NOMO-1 (cell line): ENCODE measurements around the gene SKAP2.
A peak's percentile ranks its signal among the peaks of the same experiment; 100 is the strongest.
"Not testable (repeated sequence)": the region's sequence is repeated elsewhere in the genome, so short reads cannot be mapped to it uniquely, and the experiment has no call there.

ENCODE experiments used
- DNase-seq, 2 experiments: peaks; one replicate each; lab custom pipeline; 2025; ENCODE audit not compliant: unreplicated experiment in 2 of 2; lab: John Stamatoyannopoulos, UW

The SKAP2 gene

DNA sequence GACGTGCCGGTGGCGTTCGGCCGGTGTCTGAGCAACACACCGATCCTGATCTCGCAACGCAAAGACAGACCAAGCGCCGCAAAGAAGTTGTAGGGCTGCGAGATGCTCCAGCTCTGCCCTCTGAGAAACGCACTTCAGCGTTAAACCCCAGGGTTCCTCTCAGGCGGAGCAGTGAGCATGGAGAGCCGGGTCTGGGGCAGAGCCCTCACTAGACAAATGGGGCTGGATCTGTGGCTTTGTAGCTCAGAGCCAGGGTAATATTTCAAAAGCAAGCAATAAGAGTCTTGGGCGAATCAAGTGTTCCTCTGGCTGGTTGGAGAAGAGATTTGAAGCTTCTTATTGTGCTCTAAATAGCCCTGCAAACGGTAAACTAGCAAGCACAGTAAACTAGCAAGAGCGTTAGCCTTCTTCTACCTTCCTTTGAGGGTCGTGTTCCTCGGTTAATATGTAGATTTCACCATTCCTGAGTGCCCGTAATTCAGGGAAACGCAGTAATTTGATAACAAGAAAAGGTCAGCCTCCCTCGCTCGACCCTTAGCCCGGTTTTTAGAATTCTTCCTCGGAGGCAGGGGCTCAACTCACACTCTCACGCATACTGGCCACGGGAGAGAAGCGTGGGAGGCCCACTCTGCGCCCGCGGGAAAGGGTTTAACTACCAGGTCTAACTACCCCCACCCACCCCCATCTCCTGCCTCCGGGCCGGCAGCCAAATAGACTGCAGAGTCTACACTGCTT, 6.7 kb downstream of the SKAP2 start:
- DNase-seq, result peak in 1 of 2 experiments; percentile 48

DNA sequence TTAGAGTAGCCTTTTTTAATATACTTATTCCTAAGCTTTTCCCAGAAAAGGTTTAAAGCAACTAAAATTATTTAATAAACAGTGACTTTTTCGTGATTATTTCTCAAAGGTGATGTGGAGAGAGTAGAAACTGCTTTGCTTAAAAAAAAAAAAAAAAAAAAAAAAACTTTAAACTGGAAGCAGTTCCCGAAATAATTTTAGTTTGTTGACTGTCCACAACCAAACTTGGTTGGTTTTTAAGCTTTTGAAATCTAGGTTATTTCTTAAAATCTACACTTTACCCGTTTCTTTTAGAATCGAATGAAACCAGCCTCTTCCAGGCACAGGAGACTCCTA, 7.3 kb downstream of the SKAP2 start:
- DNase-seq, result no peak

DNA sequence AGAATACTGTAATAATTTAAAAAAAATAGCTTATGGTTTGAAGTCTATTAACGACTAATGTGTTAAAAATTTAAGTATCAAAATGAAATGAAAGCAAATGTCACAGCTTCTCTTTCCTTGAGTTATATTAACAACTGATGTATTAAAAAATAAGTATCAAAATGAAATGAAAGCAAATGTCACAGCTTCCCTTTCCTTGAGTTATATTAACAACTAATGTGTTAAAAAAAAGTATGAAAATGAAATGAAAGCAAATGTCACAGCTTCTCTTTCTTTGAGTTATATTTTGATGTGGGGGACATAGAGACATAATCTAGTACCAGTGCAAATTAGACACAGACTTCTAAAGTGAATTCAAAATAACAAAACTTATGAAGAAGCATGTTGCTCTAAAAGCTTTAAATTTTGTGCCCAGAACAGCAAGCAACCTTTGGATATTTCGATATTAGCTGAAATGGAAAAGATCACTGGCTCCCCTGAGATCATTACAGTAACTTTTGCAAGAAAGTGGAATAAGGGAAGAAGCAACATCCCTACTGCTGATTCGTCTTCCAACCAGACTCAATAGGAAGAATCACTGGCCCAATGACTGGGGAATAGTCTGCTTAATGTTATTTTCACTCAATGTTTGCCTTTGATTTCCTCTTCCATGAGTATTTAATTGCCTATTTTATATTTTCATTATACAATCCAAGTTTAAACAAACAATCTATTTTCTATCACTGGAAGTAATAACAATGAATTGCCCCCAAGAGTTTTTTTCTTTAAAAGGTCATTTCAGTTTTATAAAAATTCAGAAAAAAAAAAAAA, 8.0 kb downstream of the SKAP2 start:
- DNase-seq, result peak in 1 of 2 experiments; percentile 46

DNA sequence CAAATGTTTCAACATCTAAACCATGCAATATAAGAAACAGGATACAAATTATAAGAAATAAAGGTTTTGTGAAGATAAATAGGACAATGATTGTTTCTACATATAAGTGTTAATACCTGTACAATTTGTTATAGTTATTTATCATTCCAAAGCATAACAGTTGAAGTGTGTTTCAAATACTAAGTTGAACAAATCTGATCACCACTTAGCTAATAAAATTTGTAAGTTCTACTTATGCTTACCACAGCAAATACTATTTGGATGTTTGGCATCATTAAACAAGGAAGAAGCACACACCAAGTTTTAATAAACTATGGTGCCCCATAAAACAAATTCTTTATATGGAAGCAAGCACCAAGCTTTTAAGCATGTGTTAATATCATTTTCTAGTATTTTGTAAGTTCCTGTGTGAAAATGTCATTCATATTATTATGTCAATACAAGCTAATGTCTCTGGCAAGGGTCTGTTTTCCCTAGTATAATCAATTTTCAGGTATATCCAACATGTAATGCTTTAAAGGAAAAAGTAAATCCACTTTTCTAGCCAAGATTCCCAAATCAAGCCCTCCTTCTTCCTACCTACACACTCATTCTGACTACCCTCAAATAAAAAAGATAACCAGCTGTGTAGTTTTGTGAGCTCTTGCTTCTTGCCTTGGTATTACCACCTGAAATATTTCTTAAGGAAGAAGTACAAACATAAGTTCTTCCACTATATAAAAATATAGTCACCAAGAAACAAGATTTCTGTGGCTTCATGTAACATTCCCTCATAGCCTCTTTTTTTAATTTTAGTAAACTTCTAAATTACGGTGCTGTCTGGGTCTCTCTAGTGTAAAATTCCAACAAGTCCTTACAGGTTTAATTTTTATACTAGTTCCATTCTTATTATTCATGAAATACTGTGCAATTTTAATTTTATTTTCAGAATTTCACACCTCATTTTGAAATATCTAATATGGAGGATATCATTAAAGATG, 9.2 kb downstream of the SKAP2 start:
- no peak for DNase-seq

DNA sequence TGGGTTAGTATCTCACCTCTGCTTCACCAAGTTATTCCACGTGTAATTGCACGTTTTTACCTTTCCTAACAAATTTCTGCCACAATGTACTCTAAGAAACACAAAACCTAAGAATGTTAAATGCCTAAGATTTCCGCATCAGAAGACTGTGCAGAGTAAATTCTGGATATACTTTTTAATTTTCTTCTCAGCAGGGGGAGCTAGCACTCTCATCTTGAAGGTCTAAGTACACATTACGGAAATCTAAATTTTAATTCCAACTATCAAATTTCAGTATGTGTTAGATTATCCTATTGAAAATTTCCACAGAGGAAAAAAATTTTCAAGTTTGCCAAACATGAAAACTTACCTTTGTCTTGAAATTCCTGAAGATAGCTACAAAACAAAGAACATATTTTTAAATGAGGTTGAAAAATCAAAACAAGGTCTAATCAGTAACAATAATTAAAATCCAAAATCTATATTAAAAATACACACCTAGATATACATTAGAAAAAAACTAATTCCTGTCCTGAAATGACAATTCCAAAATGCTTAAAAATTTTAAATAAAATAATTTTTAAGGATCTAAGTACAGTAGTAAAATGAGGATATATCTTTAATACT, 10.5 kb downstream of the SKAP2 start:
- peak in 1 of 2 experiments; percentile 76 for DNase-seq

DNA sequence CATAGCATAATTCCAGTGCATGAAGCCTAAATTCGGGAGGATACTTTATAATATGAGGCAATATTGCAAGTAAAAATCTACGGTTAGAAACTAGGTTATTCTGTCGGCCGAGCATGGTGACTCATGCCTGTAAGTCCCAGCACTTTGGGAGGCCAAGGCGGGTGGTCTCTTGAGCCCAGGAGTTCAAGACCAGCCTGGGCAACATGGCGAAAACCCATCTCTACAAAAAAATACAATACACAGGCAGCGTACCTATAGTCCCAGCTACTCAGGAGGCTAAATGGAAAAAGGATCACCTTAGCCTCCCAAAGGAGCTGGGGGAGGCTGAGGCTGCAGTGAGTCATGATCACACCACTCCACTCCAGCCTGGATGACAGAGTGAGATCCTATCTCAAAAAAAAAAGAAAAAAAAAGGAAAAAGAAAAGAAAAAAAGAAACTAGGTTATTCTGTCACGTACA, 14.2 kb downstream of the SKAP2 start:
- DNase-seq, result peak; percentile 37 to 53

DNA sequence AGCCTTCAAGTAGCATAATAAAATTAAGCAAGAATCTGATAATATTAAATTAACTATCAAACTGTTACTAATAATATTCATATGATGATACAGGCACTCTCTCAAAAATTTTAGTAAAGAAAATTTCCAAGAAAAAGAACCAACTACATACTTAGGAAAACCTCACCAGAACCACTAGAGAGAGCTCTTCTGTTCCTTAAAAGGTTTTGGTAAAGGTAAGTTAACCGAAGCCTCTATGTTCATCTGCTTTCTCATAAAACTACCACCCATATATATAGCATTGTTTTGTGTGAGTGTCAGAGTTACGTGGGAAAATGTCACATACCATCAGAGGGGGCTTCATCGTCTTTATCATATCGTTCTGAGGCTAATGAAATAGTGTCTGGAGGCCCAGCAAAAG, 20.7 kb downstream of the SKAP2 start:
- DNase-seq, result peak in 1 of 2 experiments; percentile 66

DNA sequence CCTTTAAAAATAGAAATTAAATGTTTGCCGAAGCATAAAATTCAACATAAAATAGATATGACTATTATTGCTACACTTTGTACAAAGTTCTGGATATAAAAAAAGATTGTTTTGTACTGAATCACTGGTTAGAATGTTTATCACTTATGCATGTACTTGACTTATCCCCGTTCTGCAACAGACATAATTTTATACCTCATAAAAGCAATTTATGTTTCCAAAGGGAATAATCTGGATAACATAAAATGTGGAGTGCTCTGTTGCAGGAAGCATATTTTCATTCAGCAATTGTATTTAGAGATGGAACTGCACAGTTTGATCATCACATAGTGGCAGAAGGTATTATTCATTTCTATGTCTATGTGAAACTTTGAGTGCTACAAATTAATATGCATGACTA, 21.5 kb downstream of the SKAP2 start:
- DNase-seq, result no peak

DNA sequence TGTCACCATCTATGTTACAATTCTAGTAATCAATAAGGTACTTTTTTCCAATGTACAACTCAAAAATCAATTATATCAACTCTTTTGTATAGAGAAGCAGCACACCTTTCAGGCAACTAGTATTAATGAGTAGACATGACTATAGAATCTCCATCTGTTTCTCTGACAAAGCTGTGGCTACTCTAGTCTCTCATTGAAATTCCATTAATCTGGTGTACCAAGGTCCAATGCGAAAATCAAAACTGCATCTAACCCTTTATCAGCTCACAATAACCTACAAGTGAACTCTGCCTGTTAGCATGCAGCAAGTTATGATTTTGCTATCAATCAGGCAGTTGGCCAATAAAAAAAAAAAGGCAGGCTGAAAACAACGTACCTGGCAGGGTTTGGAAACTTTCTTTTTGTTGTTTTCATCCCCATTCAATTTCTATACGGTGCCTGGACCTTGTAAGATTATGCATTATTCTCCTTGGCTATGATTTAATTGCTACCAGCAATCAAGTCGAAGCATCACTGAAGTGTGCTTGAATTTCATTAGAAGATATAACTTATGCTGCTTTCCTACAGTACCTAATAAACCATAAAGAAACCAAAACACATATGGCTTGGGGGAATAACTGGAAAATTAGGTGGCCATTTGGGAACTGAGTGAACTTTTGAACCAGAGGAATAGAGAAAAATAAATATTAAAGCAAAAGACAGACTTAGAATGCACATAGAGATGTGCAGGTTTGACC, 23.2 kb downstream of the SKAP2 start:
- no peak for DNase-seq

DNA sequence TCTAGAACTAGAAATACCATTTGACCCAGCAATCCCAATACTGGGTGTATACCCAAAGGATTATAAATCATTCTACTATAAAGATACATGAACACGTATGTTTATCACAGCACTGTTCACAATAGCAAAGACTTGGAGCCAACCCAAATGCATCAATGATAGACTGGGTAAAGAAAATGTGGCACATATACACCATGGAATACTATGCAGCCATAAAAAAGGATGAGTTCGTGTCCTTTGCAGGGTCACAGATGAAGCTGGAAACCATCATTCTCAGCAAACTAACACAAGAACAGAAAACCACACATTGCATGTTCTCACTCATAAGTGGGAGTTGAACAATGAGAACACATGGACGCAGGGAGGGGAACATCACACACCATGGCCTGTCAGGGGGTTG, 27.6 kb downstream of the SKAP2 start:
- DNase-seq, result not testable (repeated sequence)

DNA sequence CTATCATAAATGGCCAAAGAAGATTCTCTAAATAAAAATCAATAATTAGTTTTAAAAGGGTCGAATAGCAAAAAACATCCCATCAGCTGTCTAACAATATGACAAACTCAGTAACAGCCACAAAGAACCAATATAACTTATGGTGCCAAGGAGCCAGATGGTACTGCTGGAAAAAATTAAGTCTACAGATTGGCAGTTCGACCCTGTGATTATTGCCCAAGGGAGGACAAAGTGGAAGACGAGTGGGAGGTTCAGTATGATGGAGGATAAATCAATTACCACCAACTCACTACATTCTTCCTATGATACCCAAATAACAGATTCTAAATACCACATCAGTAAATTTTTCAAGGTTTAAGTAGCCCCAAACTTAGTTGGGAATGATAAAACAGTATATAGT, 49.0 kb downstream of the SKAP2 start:
- DNase-seq, result peak in 1 of 2 experiments; percentile 51

DNA sequence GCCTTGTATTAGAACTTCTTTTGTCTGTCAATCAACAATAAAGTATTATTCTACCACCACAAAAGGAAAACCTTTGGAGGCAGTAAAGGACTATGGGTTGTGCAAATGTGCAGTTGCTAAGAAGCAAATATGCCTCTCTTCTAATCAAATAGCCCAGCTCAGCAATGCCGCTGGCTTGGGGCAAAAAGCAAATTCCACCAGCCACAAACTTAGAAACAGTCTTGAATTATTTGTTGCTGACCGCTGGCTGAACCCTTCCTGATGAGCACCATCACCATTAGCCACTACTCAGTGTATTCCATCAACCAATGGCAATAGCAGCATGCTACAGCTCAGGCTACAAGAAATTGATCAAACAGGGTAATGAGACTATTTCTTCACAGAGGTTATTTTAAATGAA, 51.0 kb downstream of the SKAP2 start:
- no peak for DNase-seq

DNA sequence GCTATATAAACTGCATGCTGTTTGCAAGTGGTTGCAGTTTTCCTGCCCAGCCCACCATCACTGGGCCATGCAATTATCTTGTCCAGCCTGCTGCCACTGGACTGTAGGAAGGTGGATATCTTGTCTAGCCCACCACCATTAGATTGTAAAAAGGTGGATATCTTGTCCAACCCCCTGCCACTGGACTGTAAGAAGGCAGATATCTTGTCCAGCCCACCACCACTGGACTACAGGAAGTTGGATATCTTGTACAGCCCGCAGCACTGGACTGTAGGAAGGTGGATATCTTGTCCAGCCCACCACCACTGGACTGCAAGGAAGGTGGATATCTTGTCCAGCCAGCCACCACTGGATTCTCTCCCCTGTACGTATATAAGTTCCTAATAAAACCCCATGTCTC, 69.8 kb downstream of the SKAP2 start:
- DNase-seq, result no peak

DNA sequence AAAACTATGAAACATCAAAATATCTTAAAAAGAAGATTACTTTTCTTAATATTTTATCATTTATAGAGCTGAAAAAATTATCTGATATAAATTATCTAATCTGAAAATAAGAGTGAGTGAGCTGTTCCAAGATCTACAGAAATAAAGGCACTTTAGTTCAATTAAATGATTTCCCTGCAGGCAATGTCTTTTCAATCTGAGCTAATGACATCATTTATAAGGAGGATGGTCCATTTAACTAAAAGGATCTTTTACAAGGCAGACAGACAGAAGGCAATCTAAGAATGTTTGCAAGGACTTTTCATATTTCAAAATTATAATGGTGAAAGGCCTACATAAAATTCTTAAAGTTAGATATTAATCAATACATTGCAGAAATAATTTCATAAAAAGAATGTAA, 71.8 kb downstream of the SKAP2 start:
- DNase-seq, result no peak

DNA sequence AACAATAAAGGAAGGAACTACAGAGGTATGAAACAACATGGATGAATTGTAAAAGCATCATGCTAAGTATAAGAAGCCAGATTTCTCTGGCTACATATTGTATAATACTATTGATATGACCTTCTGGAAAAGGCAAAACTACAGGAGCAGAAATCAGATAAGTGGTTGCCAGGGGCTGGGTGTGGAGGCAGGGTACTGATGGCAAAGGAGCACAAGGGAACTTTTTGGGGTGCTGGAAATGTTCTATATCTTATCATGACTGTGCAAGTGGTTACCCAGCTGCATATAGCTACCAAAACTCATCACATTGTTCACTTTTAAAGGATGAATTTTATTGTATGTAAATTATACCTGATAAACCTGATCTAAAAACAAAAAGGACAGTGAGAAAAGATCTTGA, 72.4 kb downstream of the SKAP2 start:
- DNase-seq, result no peak

DNA sequence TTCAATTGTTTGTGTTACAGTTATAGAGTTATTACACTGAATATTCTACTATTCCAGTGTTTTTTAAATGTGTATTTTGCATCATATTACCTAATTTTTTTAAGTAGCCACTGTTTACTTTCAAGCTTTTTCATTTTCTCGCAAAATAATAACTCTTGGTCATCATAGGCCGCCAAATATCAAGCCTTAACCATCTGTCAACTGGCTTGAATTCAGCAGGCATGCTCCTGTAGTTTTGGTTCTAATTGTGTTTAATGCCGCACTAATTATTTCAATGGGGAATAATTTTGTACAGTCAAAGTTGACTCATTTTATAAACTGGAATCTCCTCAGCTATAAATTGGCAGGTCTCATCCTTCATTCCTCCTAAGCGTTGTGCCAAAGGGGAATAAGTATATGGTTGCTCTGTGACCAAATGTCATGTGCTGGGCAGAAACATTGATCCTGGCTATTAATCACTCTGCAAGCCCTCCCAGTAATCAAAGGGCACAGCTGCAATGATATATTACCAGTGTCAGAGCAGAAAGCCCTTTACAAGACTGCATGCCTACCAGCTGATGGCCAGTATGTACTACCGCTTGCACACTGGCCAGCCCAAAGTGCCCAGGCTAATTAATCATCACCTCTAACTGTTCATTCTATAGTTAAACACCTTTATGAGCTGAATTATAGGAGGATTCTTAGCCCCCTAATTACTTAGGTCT, 74.8 kb downstream of the SKAP2 start:
- no peak for DNase-seq

DNA sequence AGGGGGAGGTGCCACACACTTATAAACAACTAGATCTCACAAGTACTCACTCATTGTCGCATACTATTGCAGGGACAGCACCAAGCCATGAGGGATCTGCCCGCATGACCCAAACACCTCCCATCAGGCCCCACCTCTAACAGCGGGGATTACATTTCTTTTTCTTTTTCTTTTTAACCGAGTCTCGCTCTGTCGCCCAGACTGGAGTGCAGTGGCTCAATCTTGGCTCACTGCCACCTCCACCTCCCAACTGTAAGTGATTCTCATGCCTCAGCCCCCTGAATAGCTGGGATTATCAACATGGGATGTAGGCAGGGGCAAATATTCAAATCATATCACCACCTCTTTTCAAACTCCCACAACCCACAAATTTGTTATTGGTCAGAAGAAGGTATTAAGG, 76.7 kb downstream of the SKAP2 start:
- DNase-seq, result no peak

DNA sequence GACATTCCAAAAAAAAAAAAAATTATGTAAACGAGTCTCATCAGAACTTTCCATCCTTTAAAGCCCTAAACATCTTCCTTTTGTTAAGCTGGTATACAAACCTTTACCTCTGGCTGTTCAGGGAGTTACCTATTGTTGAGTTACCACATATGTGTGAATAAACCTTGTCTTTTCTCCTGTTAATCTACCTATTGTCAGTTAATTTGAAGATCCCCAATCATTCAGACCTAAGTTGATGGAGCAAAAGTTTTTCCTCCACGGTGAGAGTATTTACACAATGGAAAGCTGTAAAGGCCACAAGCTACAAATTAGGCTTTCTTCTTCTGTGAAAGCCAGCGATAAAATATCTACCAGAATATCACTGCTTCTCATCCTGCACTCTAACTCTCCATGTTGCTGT, 80.3 kb downstream of the SKAP2 start:
- DNase-seq, result no peak

DNA sequence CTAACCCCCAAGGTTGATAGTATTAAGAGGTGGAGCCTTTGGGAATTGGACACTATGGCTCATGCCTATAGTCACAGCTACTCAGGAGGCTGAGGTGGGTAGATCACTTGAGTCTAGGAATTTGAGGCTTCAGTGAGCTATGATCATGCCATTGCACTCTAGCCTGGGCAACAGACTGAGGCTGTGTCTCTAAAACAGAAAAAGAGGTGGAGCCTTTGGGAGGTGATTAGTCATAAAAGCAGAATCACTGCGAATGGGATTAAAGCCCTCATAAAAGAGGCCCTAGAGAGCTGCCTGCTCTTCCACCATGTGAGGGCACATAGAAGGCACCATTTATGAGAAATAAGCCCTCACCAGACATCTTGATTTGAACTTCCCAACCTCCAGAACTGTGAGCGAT, 81.9 kb downstream of the SKAP2 start:
- no peak for DNase-seq
